ENCODE measurements around the gene STK32B.

- no peak for TF ChIP-seq CTCF (IDR thresholded peaks at IDR 0.05)
- TF ChIP-seq POLR2A (IDR thresholded peaks at IDR 0.05), result no peak
Measured at GRCh38 chr4:5237086-5237660, 185.9 kb downstream of the STK32B start.
